Measurements from ENCODE around the gene KLHL40.

The KLHL40 gene

GRCh38 chr3:42705962-42706585 lies 20.7 kb downstream of the KLHL40 start:
- no peaks in the 10 kb centered on the region for H3K4me1 ChIP-seq (ENCODE audit: low read length)
- H3K36me3 ChIP-seq (replicated peaks; ENCODE audit: insufficient read depth, low read length) = no peaks in the 10 kb centered on the region
- no peak overlapping the region for H2AFZ ChIP-seq (ENCODE audit: low read length)
- H3K27me3 ChIP-seq (replicated peaks; ENCODE audit: insufficient read depth, low read length) = no peaks in the 10 kb centered on the region
- DNase-seq = no peak
- no peak overlapping the region for H3K9ac ChIP-seq (ENCODE audit: low read length)
- no peaks in the 10 kb centered on the region for H3K9me2 ChIP-seq (replicated peaks; ENCODE audit: insufficient read depth, low read length)
- no peaks in the 10 kb centered on the region for H4K20me1 ChIP-seq (ENCODE audit: insufficient read depth, low read length)
- no peaks in the 10 kb centered on the region for H3K79me2 ChIP-seq (ENCODE audit: low read length)
- H3K4me3 ChIP-seq (ENCODE audit: low read length) = no peak overlapping the region
- TF ChIP-seq CTCF (IDR thresholded peaks at IDR 0.05; ENCODE audit: low read length) (no peak), EZH2 (optimal IDR thresholded peaks at IDR 0.05; ENCODE audit: low read depth, low read length) (no peak), EZH2phosphoT487 (IDR thresholded peaks at IDR 0.05; ENCODE audit: low read length) (no peak)
- no peak overlapping the region for H3K27ac ChIP-seq (ENCODE audit: low read length)
- no peaks in the 10 kb centered on the region for H3F3A ChIP-seq (ENCODE audit: insufficient read depth, low read length)
- H3K4me2 ChIP-seq (ENCODE audit: low read depth, low read length) = no peak overlapping the region
- H3K9me3 ChIP-seq (replicated peaks; ENCODE audit: insufficient read depth, low read length) = no peaks in the 10 kb centered on the region

DNA sequence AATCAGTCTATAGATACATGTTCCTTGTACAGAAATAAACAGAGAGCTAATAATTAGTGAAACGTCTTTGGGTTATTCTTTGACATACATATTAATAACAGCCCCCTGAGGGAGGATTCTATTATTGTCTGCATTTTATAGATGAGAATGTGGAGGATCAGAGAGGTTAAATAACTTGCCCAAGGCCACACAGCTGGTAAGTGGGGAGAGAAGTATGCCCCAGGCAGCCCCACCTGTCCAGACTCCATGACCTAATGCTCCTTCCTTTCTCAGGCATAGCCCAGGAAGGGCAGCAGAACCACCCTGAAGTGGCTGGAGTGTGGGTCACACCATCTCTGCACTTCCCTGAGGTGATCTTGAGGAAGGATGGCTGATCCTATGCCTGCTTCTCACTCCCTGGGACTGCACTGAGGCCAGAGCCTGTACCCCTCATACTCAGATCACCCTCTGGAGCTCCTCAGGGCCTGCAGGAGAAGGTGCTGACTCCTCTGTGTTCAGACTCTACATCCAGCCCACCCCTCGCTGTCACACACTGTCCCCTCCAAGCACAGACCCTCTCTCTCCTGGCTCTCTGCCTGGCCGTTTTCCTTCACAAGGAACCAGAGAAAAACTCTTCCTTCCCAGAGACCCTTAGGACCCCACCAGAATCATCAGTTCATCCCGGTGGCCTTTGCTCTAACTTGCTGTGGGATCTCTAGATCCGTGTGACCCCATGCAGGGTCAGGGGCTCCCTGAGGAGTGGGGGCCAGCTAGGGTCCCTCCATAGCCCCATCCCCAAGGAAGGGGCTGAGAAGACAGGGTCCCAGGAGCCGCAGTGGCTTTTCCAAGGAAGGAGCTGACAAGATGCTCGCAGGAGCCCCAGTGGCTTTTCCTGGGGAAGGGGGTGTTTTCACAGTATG lies 21.6 kb downstream of the KLHL40 start:
- Histone ChIP-seq H3K27ac (ENCODE audit: low read length) (no peak overlapping the region), H3K9me2 (replicated peaks; ENCODE audit: insufficient read depth, low read length) (no peaks in the 10 kb centered on the region), H3K4me3 (ENCODE audit: low read length) (no peak overlapping the region), H3F3A (ENCODE audit: insufficient read depth, low read length) (no peaks in the 10 kb centered on the region), H4K20me1 (ENCODE audit: insufficient read depth, low read length) (no peaks in the 10 kb centered on the region), H3K36me3 (replicated peaks; ENCODE audit: insufficient read depth, low read length) (no peaks in the 10 kb centered on the region), H3K4me1 (ENCODE audit: low read length) (no peaks in the 10 kb centered on the region), H3K9ac (ENCODE audit: low read length) (no peak overlapping the region), H2AFZ (ENCODE audit: low read length) (no peak overlapping the region), H3K9me3 (replicated peaks; ENCODE audit: insufficient read depth, low read length) (no peaks in the 10 kb centered on the region), H3K27me3 (replicated peaks; ENCODE audit: insufficient read depth, low read length) (no peaks in the 10 kb centered on the region), H3K4me2 (ENCODE audit: low read depth, low read length) (no peak overlapping the region), H3K79me2 (ENCODE audit: low read length) (no peaks in the 10 kb centered on the region)
- DNase-seq = no peak
- TF ChIP-seq EZH2phosphoT487 (IDR thresholded peaks at IDR 0.05; ENCODE audit: low read length) (no peak), CTCF (IDR thresholded peaks at IDR 0.05; ENCODE audit: low read length) (no peak), EZH2 (optimal IDR thresholded peaks at IDR 0.05; ENCODE audit: low read depth, low read length) (no peak)

DNA sequence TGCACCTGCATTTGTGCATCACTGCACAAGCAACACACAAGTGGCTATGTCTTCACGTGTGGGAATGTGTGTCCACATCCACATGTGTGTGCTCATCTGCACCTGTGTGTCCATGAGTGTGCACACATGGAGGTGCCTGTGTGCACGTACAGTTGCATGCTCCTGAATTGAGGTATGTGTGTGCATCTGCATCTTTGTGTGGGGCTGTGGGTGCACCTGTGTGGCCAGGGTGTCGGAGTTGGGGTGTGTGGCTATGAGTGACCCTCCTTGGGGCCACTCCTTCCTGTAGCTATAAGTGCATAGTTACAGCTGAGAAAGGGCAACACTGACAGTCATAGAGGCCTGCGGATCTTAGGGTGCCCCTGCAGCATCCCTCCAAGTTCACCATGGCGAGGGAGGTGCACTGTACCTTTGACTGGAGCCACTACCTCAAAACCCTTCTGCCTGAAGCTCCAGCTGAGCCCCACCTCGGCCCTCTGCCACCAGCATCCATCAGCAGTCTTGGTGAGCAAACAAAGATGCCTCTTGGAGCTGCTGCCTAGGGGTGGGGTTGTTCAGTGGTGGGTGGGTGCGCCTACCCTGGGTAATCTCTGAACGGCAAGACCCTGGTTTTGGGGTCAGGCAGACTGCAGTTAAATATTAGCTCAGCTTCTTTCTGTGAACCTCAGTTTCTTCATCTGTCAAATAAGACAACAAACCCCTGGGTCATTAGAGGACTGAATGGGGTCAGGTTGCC lies 22.5 kb downstream of the KLHL40 start:
- Histone ChIP-seq H3K4me3 (ENCODE audit: low read length) (no peak overlapping the region), H3K9ac (ENCODE audit: low read length) (no peak overlapping the region), H3K79me2 (ENCODE audit: low read length) (no peaks in the 10 kb centered on the region), H3K36me3 (replicated peaks; ENCODE audit: insufficient read depth, low read length) (no peaks in the 10 kb centered on the region), H3K27ac (ENCODE audit: low read length) (no peak overlapping the region), H2AFZ (ENCODE audit: low read length) (no peak overlapping the region), H3F3A (ENCODE audit: insufficient read depth, low read length) (no peaks in the 10 kb centered on the region), H3K9me3 (replicated peaks; ENCODE audit: insufficient read depth, low read length) (no peaks in the 10 kb centered on the region), H3K27me3 (replicated peaks; ENCODE audit: insufficient read depth, low read length) (no peaks in the 10 kb centered on the region), H3K9me2 (replicated peaks; ENCODE audit: insufficient read depth, low read length) (no peaks in the 10 kb centered on the region), H4K20me1 (ENCODE audit: insufficient read depth, low read length) (no peaks in the 10 kb centered on the region), H3K4me1 (ENCODE audit: low read length) (no peaks in the 10 kb centered on the region), H3K4me2 (ENCODE audit: low read depth, low read length) (no peak overlapping the region)
- no peak for DNase-seq
- no peak for TF ChIP-seq EZH2phosphoT487 (IDR thresholded peaks at IDR 0.05; ENCODE audit: low read length)
- TF ChIP-seq EZH2 (optimal IDR thresholded peaks at IDR 0.05; ENCODE audit: low read depth, low read length) = no peak
- TF ChIP-seq CTCF (IDR thresholded peaks at IDR 0.05; ENCODE audit: low read length) = no peak
